OCI-LY1 (cell line): ENCODE measurements around the gene WBP1L.

Experiments
- CTCF ChIP-seq: fragments of 200-600 bp; sonication (generic), shearing (Covaris generic); IDR thresholded peaks from 2 replicates; pipeline ENCODE4 v1.5.1; 2017; ENCODE audit warnings: mild to moderate bottlenecking, antibody characterized with exemption, low read length, moderate library complexity, mixed read lengths
- EZH2 ChIP-seq: fragments of 200-600 bp; sonication (generic), shearing (Covaris generic); IDR thresholded peaks from 2 replicates; pipeline ENCODE4 v1.8.0; 2017; ENCODE audit warnings: borderline replicate concordance, mixed run types, mild to moderate bottlenecking, antibody characterized with exemption, low read length, moderate library complexity, mixed read lengths

GRCh38 chr10:102856758-102857424 lies 113.1 kb downstream of the WBP1L start:
- no peak for TF ChIP-seq CTCF
- TF ChIP-seq EZH2: no peak
